HepG2 (cell line): Measurements from ENCODE around the gene APBB2. TPM values are rescaled to one million over a fixed set of nuclear protein-coding genes. Genes with fewer than 3 reads are reported as not detected.
A peak's percentile ranks its signal among the peaks of the same experiment; 100 is the strongest.

Experiments used
- AHDC1 ChIP-seq: sonication (generic); formaldehyde crosslinking; IDR thresholded peaks from 2 replicates; pipeline ENCODE4 v1.5.1; 2020; ENCODE audit warnings: mild to moderate bottlenecking, missing genetic modification reagents, borderline replicate concordance
- ARNTL ChIP-seq: sonication (generic); formaldehyde crosslinking; IDR thresholded peaks from 2 replicates; pipeline ENCODE4 v1.4.0; 2020; ENCODE audit warnings: mild to moderate bottlenecking, missing genetic modification reagents
- CBFB ChIP-seq: sonication (generic); formaldehyde crosslinking; IDR thresholded peaks from 2 replicates; pipeline ENCODE4 v1.4.0; 2020; ENCODE audit warnings: missing genetic modification reagents
- FOXO1 ChIP-seq: sonication (generic); formaldehyde crosslinking; IDR thresholded peaks from 2 replicates; pipeline ENCODE4 v1.4.0; 2020; ENCODE audit warnings: missing genetic modification reagents
- GMEB1 ChIP-seq: sonication (generic); formaldehyde crosslinking; IDR thresholded peaks from 2 replicates; pipeline ENCODE4 v1.5.1; 2020; ENCODE audit warnings: missing genetic modification reagents, mild to moderate bottlenecking, borderline replicate concordance
- HHEX ChIP-seq: IDR thresholded peaks from 2 replicates; pipeline ENCODE4 v1.6.1; 2016; ENCODE audit warnings: control low read depth
- KLF15 ChIP-seq: sonication (generic); formaldehyde crosslinking; IDR thresholded peaks from 2 replicates; pipeline ENCODE4 v1.8.1; 2023; ENCODE audit warnings: borderline replicate concordance, mild to moderate bottlenecking, inconsistent platforms, missing genetic modification reagents, mixed read lengths
- NR2F6 ChIP-seq, 2 experiments: IDR thresholded peaks; 2 replicates each; pipeline ENCODE4 v1.6.1; 2016; ENCODE audit warnings: antibody characterized with exemption in 1 of 2, mild to moderate bottlenecking in 1 of 2
- PHF21A ChIP-seq: sonication (generic); formaldehyde crosslinking; IDR thresholded peaks from 2 replicates; pipeline ENCODE4 v1.5.0; 2020; ENCODE audit warnings: mild to moderate bottlenecking, missing genetic modification reagents
- SAP130 ChIP-seq: IDR thresholded peaks from 2 replicates; pipeline ENCODE4 v1.6.1; 2016; ENCODE audit warnings: low read depth
- TEAD3 ChIP-seq: optimal IDR thresholded peaks from 2 replicates; pipeline ENCODE3; 2016; ENCODE audit warnings: borderline replicate concordance
- ZFX ChIP-seq: sonication (generic); formaldehyde crosslinking; IDR thresholded peaks from 2 replicates; pipeline ENCODE4 v1.4.0; 2020; ENCODE audit warnings: mild to moderate bottlenecking, low read depth, missing genetic modification reagents, moderate library complexity
- ZNF331 ChIP-seq: sonication (generic); formaldehyde crosslinking; IDR thresholded peaks from 2 replicates; pipeline ENCODE4 v1.4.0; 2020; ENCODE audit warnings: missing genetic modification reagents
- ZNF350 ChIP-seq: sonication (generic); formaldehyde crosslinking; IDR thresholded peaks from 2 replicates; pipeline ENCODE4 v1.4.0; 2020; ENCODE audit warnings: mild to moderate bottlenecking, low read depth, missing genetic modification reagents, borderline replicate concordance
- polyA plus RNA-seq, 8 experiments: library from polyadenylated mRNA; depleted of rRNA in 3 of 8; stranded (reverse) in 7 of 8; unstranded in 1 of 8; fragments of >200 nt; fragmentation: Illumina TruSeq in 4 of 8; extraction: Trizol in 4 of 8; gene quantifications; 2 replicates each; pipeline versions ENCODE4 v1.2.1 to v1.2.3, GENCODE V29; 2011 to 2016; ENCODE audit warnings: low read depth in 4 of 8, missing spikeins in 1 of 8, mixed read lengths in 1 of 8; ENCODE audit not compliant: insufficient read depth in 1 of 8
- total RNA-seq, 5 experiments: library from RNA; depleted of rRNA; stranded (reverse); fragments of >200 nt; fragmentation: Illumina TruSeq; extraction: Trizol; gene quantifications; 2 replicates each; pipeline ENCODE4 v1.2.3, GENCODE V29; 2016; ENCODE audit warnings: low read depth in 1 of 5
- TF ChIP-seq, protein P1 (sequence below): IDR thresholded peaks from 2 replicates; pipeline ENCODE4 v1.6.1; 2012; ENCODE audit warnings: low read depth, low read length, improper control_type of control experiment
- TF ChIP-seq, protein P2 (sequence below): sonication (generic); formaldehyde crosslinking; IDR thresholded peaks from 2 replicates; pipeline ENCODE4 v1.4.0; 2020; ENCODE audit warnings: missing genetic modification reagents, borderline replicate concordance

Gene APBB2
- total and polyA plus RNA-seq, 2 of the 13 experiments (the other 11 are each of a cell fraction or from before 2014, with no cell fraction given): 11.7 to 17.0 TPM

- TF ChIP-seq CBFB (no peak), KLF15 (CRISPR knock-in tag) (no peak), ZFX (CRISPR knock-in tag) (peak; percentile 60), GMEB1 (CRISPR knock-in tag) (no peak), ZNF331 (0 out of 2 replicates have a peak, but pooled peaks have one; percentile 53), HHEX (CRISPR knock-in tag) (peak; percentile 49; the same call in 1 of the 2 replicates), NR2F6 (IDR thresholded peaks at IDR 0.05) (peak; percentile 64), NR2F6 (CRISPR knock-in tag; IDR thresholded peaks at IDR 0.05) (peak; percentile 60; the same call in 1 of the 2 replicates), SAP130 (CRISPR knock-in tag) (peak; percentile 58; the same call in 1 of the 2 replicates), ZNF350 (CRISPR knock-in tag) (no peak), ARNTL (CRISPR knock-in tag) (0 out of 2 replicates have a peak, but pooled peaks have one; percentile 30), PHF21A (CRISPR knock-in tag) (0 out of 2 replicates have a peak, but pooled peaks have one; percentile 20), FOXO1 (CRISPR knock-in tag) (peak; percentile 80), AHDC1 (CRISPR knock-in tag) (peak; percentile 71; the same call in 1 of the 2 replicates), TEAD3 (CRISPR knock-in tag) (peak; percentile 96)
- TF ChIP-seq, protein P1, sequence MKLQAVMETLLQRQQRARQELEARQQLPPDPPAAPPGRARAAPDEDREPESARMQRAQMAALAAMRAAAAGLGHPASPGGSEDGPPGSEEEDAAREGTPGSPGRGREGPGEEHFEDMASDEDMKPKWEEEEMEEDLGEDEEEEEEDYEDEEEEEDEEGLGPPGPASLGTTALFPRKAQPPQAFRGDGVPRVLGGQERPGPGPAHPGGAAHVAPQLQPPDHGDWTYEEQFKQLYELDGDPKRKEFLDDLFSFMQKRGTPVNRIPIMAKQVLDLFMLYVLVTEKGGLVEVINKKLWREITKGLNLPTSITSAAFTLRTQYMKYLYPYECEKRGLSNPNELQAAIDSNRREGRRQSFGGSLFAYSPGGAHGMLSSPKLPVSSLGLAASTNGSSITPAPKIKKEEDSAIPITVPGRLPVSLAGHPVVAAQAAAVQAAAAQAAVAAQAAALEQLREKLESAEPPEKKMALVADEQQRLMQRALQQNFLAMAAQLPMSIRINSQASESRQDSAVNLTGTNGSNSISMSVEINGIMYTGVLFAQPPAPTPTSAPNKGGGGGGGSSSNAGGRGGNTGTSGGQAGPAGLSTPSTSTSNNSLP: peak; percentile 57; the same call in 1 of the 2 replicates
- TF ChIP-seq, protein P2, sequence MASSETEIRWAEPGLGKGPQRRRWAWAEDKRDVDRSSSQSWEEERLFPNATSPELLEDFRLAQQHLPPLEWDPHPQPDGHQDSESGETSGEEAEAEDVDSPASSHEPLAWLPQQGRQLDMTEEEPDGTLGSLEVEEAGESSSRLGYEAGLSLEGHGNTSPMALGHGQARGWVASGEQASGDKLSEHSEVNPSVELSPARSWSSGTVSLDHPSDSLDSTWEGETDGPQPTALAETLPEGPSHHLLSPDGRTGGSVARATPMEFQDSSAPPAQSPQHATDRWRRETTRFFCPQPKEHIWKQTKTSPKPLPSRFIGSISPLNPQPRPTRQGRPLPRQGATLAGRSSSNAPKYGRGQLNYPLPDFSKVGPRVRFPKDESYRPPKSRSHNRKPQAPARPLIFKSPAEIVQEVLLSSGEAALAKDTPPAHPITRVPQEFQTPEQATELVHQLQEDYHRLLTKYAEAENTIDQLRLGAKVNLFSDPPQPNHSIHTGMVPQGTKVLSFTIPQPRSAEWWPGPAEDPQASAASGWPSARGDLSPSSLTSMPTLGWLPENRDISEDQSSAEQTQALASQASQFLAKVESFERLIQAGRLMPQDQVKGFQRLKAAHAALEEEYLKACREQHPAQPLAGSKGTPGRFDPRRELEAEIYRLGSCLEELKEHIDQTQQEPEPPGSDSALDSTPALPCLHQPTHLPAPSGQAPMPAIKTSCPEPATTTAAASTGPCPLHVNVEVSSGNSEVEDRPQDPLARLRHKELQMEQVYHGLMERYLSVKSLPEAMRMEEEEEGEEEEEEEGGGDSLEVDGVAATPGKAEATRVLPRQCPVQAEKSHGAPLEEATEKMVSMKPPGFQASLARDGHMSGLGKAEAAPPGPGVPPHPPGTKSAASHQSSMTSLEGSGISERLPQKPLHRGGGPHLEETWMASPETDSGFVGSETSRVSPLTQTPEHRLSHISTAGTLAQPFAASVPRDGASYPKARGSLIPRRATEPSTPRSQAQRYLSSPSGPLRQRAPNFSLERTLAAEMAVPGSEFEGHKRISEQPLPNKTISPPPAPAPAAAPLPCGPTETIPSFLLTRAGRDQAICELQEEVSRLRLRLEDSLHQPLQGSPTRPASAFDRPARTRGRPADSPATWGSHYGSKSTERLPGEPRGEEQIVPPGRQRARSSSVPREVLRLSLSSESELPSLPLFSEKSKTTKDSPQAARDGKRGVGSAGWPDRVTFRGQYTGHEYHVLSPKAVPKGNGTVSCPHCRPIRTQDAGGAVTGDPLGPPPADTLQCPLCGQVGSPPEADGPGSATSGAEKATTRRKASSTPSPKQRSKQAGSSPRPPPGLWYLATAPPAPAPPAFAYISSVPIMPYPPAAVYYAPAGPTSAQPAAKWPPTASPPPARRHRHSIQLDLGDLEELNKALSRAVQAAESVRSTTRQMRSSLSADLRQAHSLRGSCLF: no peak
Measured at GRCh38 chr4:41077628-41078027, 136.7 kb downstream of the APBB2 start (continued).
